Stromal cell of bone marrow (primary cell): Measurements from ENCODE around the gene NEK9.
"Not testable (repeated sequence)": the region's sequence is repeated elsewhere in the genome, so short reads cannot be mapped to it uniquely, and the experiment has no call there.

ENCODE experiments used
- DNase-seq: peaks from one replicate; pipeline ENCODE4 v3.0.0-alpha.2; 2012; ENCODE audit warnings: low read depth

Gene NEK9

GRCh38 chr14:75126679-75127473 lies at the start of gene NEK9:
Gene NEK9 (minus strand): TSS chr14:75127048. CDS start chr14:75126921, 127 bp downstream.
- peak; percentile 77 for DNase-seq

DNA sequence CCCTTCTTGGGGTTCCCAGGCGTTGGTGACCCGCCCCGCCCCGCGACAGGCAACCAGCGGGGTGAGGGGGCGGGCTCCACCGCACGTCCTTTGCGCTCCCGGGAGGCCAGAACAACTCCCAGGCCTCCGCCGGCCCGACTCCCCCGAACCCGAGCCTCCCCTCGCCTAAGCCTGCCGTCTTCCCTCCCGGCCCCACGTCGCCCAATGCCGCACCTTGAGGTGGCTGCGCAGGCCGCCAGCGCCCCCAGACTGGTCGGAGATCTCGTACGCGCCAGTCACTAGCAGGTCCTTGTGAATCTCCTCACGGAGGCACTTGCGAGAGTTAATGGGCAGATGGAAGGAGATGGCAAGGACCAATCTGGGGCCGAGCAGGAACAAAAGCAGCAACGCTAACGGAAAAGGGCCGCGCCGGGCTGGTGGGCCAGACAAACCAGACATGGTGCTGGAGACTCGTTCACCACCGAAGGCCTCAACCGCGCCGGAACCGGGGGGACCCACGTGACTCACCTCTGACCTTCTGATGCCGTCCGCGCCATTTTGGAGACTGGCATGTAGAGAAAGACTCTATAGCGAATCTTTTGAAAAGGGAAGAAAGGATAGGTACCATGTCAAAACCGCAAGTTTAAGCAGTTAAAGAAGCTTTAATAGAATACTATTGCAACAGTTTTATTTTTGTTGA lies 49.4 kb upstream of the NEK9 start, which contains the start of gene TMED10:
Gene TMED10 (minus strand): TSS at position 471 of the 679 bp plus-strand sequence. CDS start 33 bp downstream, at position 438.
- DNase-seq = peak; percentile 65

DNA sequence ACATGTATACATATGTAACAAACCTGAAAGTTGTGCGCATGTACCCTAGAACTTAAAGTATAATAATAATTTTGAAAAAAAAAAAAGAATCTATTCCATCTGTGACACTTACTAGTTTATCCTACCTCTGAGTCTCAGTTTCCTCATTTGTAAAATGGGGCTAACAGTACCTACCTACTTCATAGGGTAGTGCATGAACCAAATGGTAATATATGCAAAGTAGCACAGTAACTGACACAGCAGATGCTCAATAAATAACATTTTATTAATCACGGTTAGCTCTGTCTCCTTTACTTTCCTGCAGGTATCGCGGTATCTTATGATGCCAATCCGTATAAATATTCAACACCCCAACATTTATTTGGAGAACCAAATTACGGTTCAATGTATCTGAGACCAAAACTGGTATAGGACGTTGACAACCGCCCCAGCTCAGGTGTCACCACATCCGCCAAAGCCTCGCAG lies 48.9 kb upstream of the NEK9 start:
- DNase-seq = no peak

DNA sequence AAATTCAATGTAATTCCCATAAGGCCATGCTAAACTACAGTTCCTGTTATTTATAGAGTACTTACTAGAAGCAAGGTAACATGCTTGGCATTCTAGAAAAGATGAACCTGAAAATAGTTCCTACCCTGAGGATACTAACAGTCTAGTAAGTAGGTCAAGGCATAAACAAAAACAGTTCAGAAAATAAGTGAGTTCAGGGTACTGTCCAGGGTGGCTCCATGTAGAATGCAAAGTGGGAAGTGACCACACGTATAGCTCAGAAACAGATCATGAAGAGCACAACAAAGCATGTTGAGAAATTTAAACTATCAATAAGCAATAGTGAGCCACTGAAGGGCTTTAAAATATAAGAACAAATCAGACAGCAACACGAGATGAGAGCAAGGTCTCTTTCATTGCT lies 47.2 kb upstream of the NEK9 start:
- DNase-seq = no peak

DNA sequence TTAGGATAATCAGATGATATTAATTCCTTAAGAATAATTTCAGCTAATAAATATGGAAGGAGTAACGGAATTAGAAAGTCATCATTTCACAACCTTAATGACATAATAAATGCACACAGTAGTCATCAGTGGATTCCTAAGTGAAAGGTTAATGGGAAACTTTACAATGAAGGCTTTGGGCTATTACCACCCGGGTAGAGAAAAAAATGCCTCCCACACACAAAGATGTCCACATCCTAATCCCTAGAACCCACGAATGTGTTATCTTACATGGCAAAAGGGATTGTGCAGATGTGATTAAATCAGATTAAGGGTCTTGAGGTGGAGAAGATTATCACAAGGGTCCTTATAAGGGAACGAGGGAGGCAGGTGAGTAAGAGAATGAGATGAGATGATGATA lies 43.9 kb upstream of the NEK9 start:
- no peak for DNase-seq

- no peak for DNase-seq
Measured at GRCh38 chr14:75168586-75169335, 41.9 kb upstream of the NEK9 start.

DNA sequence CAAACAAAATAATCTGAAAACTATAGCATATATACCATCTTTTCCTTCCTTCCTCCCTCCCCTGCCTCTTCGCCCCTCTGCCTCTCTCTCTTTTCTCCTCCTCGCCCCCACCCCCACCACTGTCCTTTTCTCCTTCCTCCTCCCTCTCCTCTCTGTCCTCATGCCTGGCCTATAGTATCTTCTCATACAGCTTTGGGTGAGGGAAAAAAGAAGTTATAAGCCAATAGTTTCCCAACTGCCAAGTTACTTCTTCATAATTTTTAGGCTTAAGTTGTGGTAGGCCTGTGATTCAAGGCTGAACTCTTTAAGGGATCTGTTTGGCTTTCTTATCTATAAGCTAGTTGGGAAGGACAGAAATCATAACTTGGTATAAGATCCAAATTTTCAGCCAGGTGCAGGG lies 40.5 kb upstream of the NEK9 start:
- no peak for DNase-seq

DNA sequence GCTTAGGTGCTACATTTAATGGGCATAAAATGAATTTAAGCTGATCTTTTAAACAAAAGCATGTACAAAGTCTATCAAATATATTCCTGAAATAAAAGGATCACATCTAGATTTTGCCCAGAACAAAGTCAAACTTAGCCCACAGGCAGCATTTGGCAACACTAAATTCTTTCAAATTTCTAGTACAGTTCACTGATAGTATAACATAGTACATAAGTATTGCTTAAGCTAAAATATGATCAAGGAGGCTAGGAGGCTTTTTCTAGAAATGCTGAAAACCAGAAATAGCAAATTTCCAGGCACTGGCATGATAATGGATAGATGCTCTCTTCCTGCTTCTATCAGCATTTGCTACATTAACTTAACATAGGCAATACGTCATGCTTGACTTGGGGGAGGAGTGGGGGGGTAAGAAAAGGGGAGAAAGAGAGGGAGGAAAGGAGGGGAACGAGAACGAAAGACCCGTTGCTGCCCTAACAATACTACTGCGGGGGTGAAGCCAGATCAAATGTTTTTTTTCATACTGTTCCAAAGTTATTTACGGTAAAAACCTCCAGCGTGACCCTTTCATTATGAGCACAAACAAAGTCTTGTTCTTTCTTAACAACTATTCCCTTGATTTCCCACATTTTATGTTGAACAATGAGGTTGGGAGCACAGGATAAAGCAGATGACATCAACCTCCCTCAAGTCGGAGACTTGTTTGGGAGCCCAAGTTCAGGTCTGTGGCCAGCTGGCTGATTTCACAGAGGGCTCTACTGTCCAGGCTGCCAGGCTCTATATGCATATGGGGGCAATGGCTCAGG lies 38.9 kb upstream of the NEK9 start:
- no peak for DNase-seq

GRCh38 chr14:75164809-75165208 lies 38.0 kb upstream of the NEK9 start:
- no peak for DNase-seq

DNA sequence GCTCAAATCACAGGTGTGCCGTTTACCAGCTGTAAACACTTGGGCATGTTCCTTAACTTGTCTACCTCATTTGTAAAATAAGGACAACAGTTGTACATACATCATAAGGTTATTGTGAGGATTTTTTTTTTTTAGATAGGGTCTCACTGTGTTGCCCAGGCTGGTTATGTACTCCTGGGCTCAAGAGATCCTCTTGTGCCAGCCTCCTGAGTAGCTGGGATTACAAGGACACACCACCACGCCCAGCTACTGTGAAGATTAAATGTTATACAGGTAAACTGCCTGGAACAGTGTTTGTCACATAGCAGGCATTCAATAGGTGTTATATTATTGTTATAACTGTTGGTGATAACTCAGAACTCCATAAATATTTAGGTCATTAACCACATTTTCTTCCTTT lies 36.8 kb upstream of the NEK9 start:
- DNase-seq = no peak

GRCh38 chr14:75162631-75163030 lies 35.8 kb upstream of the NEK9 start:
- DNase-seq = no peak

DNA sequence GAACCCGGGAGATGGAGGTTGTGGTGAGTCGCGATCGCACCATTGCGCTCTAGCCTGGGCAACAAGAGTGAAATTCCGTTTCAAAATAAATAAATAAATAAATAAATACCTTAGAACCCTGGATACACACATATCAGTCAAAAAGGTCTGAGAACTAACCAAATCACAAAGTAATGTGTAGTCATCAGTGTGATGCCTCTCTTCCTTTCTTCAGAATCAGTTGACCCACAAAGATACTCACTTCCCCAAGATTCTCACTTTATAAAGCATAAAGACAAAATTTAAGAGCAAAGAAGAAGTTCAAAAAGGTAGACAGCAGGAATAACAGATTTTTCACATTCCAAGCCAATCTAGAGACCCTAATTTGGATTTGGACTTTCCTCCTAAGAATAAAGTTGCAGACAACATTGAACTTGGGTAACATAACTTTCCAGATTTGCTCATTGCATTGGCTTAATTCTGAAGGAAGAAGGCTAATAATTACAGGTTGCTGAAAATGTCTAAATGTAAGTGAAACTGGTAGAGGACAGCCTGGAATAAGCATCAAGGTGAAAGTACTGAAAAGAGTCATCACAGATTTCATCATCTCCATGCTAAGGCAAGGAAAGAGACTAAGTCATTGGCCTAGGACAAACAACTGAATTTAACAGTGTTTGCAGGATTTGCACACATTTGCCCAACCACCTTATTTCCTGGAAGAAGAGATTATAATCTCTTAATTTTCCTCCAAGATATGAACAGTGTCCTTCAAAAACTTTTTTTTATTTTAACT lies 32.2 kb upstream of the NEK9 start:
- no peak for DNase-seq

DNA sequence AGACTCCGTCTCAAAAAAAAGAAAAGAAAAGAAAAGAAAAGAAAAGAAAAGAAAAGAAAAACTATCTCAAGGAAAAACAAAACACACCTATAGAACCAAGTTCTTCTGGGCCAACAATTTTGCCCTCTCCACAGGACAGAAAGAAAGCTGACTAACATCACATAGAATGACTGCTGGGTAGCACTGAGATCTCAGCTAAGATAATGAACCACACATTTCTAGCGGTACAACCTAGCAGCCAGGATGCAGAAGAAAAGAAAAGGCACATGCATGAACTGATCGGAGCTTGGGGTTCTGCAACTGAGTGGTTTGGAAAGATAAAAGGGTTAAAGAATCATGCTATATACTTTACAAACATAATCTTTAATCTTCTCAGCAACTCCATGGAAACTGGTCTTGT lies 30.1 kb upstream of the NEK9 start:
- DNase-seq = no peak

DNA sequence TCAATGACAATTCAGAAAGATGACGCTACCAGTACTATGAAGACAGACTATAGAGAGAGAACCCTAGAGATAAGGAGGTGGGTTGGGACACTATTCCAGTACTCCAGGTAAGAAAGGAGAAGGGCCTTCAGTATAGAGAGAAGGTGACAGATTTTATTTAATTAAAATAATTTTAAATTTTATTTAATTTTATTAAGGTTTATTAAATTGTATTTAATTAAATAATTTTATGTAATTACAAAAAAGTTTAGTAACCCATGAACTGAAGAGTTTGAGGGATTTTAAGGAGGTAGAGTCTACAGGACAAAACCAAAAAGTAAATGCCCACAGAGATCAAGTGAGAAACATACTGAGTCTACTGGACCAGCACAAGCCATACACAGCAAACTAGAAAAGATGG lies 29.3 kb upstream of the NEK9 start:
- DNase-seq = no peak

DNA sequence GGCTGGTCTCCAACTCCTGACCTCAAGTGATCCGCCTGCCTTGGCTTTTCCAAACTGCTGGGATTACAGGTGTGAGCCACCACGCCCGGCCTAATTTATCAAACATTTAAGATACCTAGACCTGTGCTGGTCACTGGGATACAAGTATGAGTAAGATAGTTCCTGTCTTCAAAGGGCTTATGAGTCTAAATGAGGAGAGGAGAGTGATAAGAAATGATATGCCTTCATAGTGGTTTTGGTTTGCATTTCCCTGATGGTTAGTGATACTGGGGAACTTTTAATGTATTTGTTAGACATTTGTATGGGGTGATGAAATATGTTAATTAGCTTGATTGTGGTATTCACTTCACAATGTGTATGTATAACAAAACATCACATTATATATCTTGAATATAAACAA lies 28.3 kb upstream of the NEK9 start:
- no peak for DNase-seq

DNA sequence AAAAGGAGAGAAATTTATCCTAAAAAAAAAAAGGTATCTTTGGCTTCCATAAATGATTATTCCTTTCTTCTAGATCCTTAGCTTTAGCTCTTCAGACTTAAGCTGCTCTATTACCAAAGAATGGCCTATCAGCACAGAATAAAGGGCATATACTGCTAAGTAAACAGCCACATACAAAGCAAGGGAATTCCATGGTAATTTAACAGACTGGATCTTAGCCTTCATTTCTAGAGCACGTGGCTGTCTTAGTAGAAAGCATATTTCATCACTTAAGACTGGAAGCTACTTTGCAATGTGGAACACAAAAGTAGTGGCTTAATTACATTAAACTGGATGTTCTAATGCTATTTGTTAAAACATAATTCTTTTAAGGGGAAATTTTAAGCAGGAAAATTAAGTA lies 26.4 kb upstream of the NEK9 start:
- DNase-seq = no peak

- no peak for DNase-seq
Measured at GRCh38 chr14:75151851-75152250, 25.0 kb upstream of the NEK9 start.

GRCh38 chr14:75150637-75151036 lies 23.8 kb upstream of the NEK9 start:
- DNase-seq = not testable (repeated sequence)

- no peak for DNase-seq
Measured at GRCh38 chr14:75150150-75150549, 23.3 kb upstream of the NEK9 start.

DNA sequence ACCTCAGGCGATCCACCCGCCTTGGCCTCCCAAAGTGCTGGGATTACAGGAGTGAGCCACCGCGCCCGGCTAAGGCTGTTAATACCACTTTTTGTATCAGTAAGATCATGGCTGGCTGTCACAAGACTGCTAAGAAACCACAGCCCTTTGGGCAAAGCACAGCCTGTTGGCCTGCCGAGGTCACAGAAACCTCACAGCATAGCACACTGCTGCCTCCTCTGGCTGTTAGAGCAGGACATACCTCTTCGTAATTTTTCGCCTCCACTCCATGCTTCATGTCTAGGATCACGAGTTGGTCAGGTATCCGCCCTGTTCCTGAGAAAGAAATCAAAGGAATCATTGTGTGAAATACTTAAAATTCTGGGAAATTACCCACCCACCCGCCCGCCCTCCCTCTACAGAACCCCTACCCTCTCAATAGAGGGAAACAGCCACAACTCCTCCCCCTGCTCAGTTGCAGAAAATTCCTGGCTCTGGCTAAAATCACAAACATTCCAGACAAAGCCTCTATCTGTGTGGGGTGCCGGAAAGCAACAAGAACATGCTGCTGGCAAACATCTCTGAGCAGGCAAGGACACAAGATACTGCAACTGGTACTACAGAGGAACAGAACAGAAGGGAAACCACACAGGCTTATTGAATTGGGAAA lies 20.7 kb upstream of the NEK9 start:
- peak; percentile 86 for DNase-seq

DNA sequence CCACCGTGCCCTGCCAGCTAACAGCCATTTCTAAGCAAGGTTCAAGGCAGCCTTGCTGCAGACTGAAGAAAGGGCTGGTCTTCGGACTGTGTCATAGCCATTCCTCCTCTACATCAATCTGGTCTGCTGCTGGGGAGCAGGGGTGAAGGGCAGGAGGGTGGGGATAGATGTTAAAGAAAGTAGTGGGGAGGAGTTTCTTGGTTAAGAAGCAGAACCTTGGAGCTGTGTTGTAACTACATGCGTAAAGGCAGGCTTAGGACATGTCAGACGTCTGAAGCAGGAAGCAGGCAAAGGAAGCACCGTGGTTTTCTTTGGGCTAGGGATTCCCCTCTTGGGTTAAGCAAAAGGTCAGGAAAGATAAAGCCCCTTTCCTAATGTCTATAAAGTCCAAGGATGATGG lies 18.1 kb upstream of the NEK9 start:
- DNase-seq = no peak
